ENCODE measurements around the gene TWSG1. TPM values are rescaled to one million over a fixed set of nuclear protein-coding genes. Genes with fewer than 3 reads are reported as not detected.

Gene TWSG1
- total RNA-seq, 2 donors from 2014 or later = 14.7 to 16.6 TPM

GRCh38 chr18:9336827-9337226 is 2.3 kb downstream of the TWSG1 start:
- Histone ChIP-seq H3K27ac (no peak overlapping the region), H3K9me3 (no peaks in the 10 kb centered on the region), H3K36me3 (peaks cover 13% of the 10 kb centered on the region), H3K4me3 (no peak overlapping the region), H3K27me3 (no peaks in the 10 kb centered on the region), H3K4me1 (peaks cover 0 to 7% of the 10 kb centered on the region in 2 donors)
- no peak for DNase-seq (ENCODE audit: low spot score)
- no peak for TF ChIP-seq CTCF (IDR thresholded peaks at IDR 0.05)

GRCh38 chr18:9337873-9338272 is 3.3 kb downstream of the TWSG1 start:
- peaks cover 0 to 7% of the 10 kb centered on the region in 2 donors for H3K4me1 ChIP-seq
- no peaks in the 10 kb centered on the region for H3K9me3 ChIP-seq
- H3K4me3 ChIP-seq = no peak overlapping the region
- no peak for TF ChIP-seq CTCF (IDR thresholded peaks at IDR 0.05)
- no peak overlapping the region for H3K27ac ChIP-seq
- H3K36me3 ChIP-seq = peaks cover 13% of the 10 kb centered on the region
- DNase-seq (ENCODE audit: low spot score) = no peak
- no peaks in the 10 kb centered on the region for H3K27me3 ChIP-seq

- Histone ChIP-seq H3K27me3 (no peaks in the 10 kb centered on the region), H3K4me3 (no peak overlapping the region), H3K27ac (no peak overlapping the region), H3K36me3 (peaks cover 18% of the 10 kb centered on the region), H3K9me3 (no peaks in the 10 kb centered on the region), H3K4me1 (peaks cover 0 to 3% of the 10 kb centered on the region in 2 donors)
- DNase-seq (ENCODE audit: low spot score) = no peak
- no peak for TF ChIP-seq CTCF (IDR thresholded peaks at IDR 0.05)
These were observed 5.9 kb downstream of the TWSG1 start for GRCh38 chr18:9340472-9340871.

- no peaks in the 10 kb centered on the region for H3K9me3 ChIP-seq
- DNase-seq (ENCODE audit: low spot score) = no peak
- peaks cover 10% of the 10 kb centered on the region for H3K36me3 ChIP-seq
- TF ChIP-seq CTCF (IDR thresholded peaks at IDR 0.05) = no peak
- H3K27ac ChIP-seq = no peak overlapping the region
- H3K4me1 ChIP-seq = peaks cover 0 to 8% of the 10 kb centered on the region in 2 donors
- no peaks in the 10 kb centered on the region for H3K27me3 ChIP-seq
- no peak overlapping the region for H3K4me3 ChIP-seq
These were observed 9.0 kb downstream of the TWSG1 start for GRCh38 chr18:9343577-9343976.

GRCh38 chr18:9346775-9347174 is 12.2 kb downstream of the TWSG1 start:
- H3K36me3 ChIP-seq = peaks cover 5% of the 10 kb centered on the region
- TF ChIP-seq CTCF (IDR thresholded peaks at IDR 0.05) = no peak

GRCh38 chr18:9348079-9348671 is 13.6 kb downstream of the TWSG1 start:
- no peaks in the 10 kb centered on the region for H3K9me3 ChIP-seq
- H3K36me3 ChIP-seq = peaks cover 5% of the 10 kb centered on the region
- H3K27me3 ChIP-seq = no peaks in the 10 kb centered on the region
- DNase-seq (ENCODE audit: low spot score) = no peak
- peaks cover 0 to 8% of the 10 kb centered on the region in 2 donors for H3K4me1 ChIP-seq
- TF ChIP-seq CTCF (IDR thresholded peaks at IDR 0.05) = no peak
- no peak overlapping the region for H3K4me3 ChIP-seq
- H3K27ac ChIP-seq = no peak overlapping the region

More at GRCh38 chr18:9346775-9347174, 12.2 kb downstream of the TWSG1 start:
- DNase-seq (ENCODE audit: low spot score) = no peak
- peaks cover 0 to 8% of the 10 kb centered on the region in 2 donors for H3K4me1 ChIP-seq
- no peak overlapping the region for H3K4me3 ChIP-seq
- H3K27me3 ChIP-seq = no peaks in the 10 kb centered on the region
- H3K27ac ChIP-seq = no peak overlapping the region
- no peaks in the 10 kb centered on the region for H3K9me3 ChIP-seq

Data from right atrium auricular region (tissue), 2 donors.